Osteoblast (primary cell): Measurements from ENCODE around the gene IL34. TPM values are rescaled to one million over a fixed set of nuclear protein-coding genes. Genes with fewer than 3 reads are reported as not detected.

Source experiments
- DNase-seq: peaks from one replicate; pipeline ENCODE4 v3.0.0; 2011; ENCODE audit warnings: low spot score, mixed read lengths; ENCODE audit not compliant: insufficient read length; ENCODE audit errors: missing footprints
- H2AFZ ChIP-seq: 2 replicates; pipeline ENCODE4 v1.6.0; 2011; ENCODE audit warnings: mild to moderate bottlenecking, low read length
- H3K27ac ChIP-seq: 2 replicates; pipeline ENCODE4 v1.5.1; 2011; ENCODE audit warnings: mild to moderate bottlenecking, low read depth, low read length, moderate library complexity
- H3K27me3 ChIP-seq: 2 replicates; pipeline ENCODE4 v1.6.0; 2012; ENCODE audit warnings: mild to moderate bottlenecking, control low read depth, inconsistent platforms, low read length, moderate library complexity; ENCODE audit not compliant: insufficient read depth
- H3K36me3 ChIP-seq: 2 replicates; pipeline ENCODE4 v1.5.1; 2011; ENCODE audit warnings: mild to moderate bottlenecking, low read length, control low read depth, moderate library complexity; ENCODE audit not compliant: insufficient read depth
- H3K4me1 ChIP-seq: 2 replicates; pipeline ENCODE4 v1.5.1; 2011; ENCODE audit warnings: mild to moderate bottlenecking, low read length, control low read depth, moderate library complexity; ENCODE audit not compliant: insufficient read depth
- H3K4me2 ChIP-seq: 2 replicates; pipeline ENCODE4 v1.6.0; 2011; ENCODE audit warnings: mild to moderate bottlenecking, low read length; ENCODE audit not compliant: insufficient read depth
- H3K4me3 ChIP-seq: fragments of 200-600 bp; sonication (generic); 3 replicates; pipeline ENCODE4 v1.5.1; 2012; ENCODE audit warnings: mild to moderate bottlenecking, low read length, inconsistent platforms; ENCODE audit not compliant: insufficient read depth
- H3K79me2 ChIP-seq: 2 replicates; pipeline ENCODE4 v1.6.0; 2012; ENCODE audit warnings: mild to moderate bottlenecking, low read length, control low read depth, inconsistent platforms; ENCODE audit not compliant: insufficient read depth
- H3K9me3 ChIP-seq: 2 replicates; pipeline ENCODE4 v1.5.1; 2011; ENCODE audit warnings: low read depth, low read length, control low read depth
- H4K20me1 ChIP-seq: 2 replicates; pipeline ENCODE4 v1.6.0; 2012; ENCODE audit warnings: mild to moderate bottlenecking, low read length, control low read depth; ENCODE audit not compliant: insufficient read depth
- CTCF ChIP-seq: IDR thresholded peaks from 2 replicates; pipeline ENCODE4 v1.5.1; 2011; ENCODE audit warnings: mild to moderate bottlenecking, low read depth, low read length, moderate library complexity; ENCODE audit errors: extremely low read depth
- total RNA-seq: library from RNA; depleted of rRNA; stranded (reverse); fragments of >200 nt; gene quantifications from 2 replicates; pipeline ENCODE4 v1.2.3, GENCODE V29; 2012

The IL34 gene
- total RNA-seq, 1 donor = 9.4 TPM

GRCh38 chr16:70689970-70690891 is 43.9 kb downstream of the IL34 start:
- Histone ChIP-seq H3K27ac (peak overlapping the region; percentile 92), H3K9me3 (no peaks in the 10 kb centered on the region), H3K4me2 (no peak overlapping the region), H3K4me1 (peaks cover 52% of the 10 kb centered on the region), H3K4me3 (no peak overlapping the region), H2AFZ (no peak overlapping the region), H3K27me3 (no peaks in the 10 kb centered on the region), H3K36me3 (no peaks in the 10 kb centered on the region), H3K79me2 (peaks cover 4% of the 10 kb centered on the region), H4K20me1 (no peaks in the 10 kb centered on the region)
- peak; percentile 79 for DNase-seq
- TF ChIP-seq CTCF = no peak

GRCh38 chr16:70691223-70692129 is 45.1 kb downstream of the IL34 start:
- no peak overlapping the region for H3K4me3 ChIP-seq
- no peak for TF ChIP-seq CTCF
- no peaks in the 10 kb centered on the region for H4K20me1 ChIP-seq
- no peaks in the 10 kb centered on the region for H3K36me3 ChIP-seq
- H3K79me2 ChIP-seq = no peaks in the 10 kb centered on the region
- no peaks in the 10 kb centered on the region for H3K9me3 ChIP-seq
- DNase-seq = peak; percentile 100
- no peak overlapping the region for H3K4me2 ChIP-seq
- peak overlapping the region; percentile 92 for H3K27ac ChIP-seq
- H2AFZ ChIP-seq = no peak overlapping the region
- peaks cover 49% of the 10 kb centered on the region for H3K4me1 ChIP-seq
- H3K27me3 ChIP-seq = no peaks in the 10 kb centered on the region

GRCh38 chr16:70692130-70692872 is 45.9 kb downstream of the IL34 start:
- Histone ChIP-seq H3K27me3 (no peaks in the 10 kb centered on the region), H3K4me2 (no peak overlapping the region)
- no peak for DNase-seq

More at GRCh38 chr16:70692130-70692872, 45.9 kb downstream of the IL34 start:
- no peak for TF ChIP-seq CTCF
- H3K27ac ChIP-seq = peak overlapping the region; percentile 92
- no peak overlapping the region for H2AFZ ChIP-seq
- peaks cover 42% of the 10 kb centered on the region for H3K4me1 ChIP-seq
- H3K79me2 ChIP-seq = no peaks in the 10 kb centered on the region
- no peak overlapping the region for H3K4me3 ChIP-seq
- H4K20me1 ChIP-seq = no peaks in the 10 kb centered on the region
- H3K36me3 ChIP-seq = no peaks in the 10 kb centered on the region
- H3K9me3 ChIP-seq = no peaks in the 10 kb centered on the region
